Measurements from ENCODE around the gene LMO1.

- no peak for TF ChIP-seq CEBPB (IDR thresholded peaks at IDR 0.05; ENCODE audit: borderline replicate concordance, low read depth, low read length)
- no peak for TF ChIP-seq ISL2 (CRISPR knock-in tag; IDR thresholded peaks at IDR 0.05)
- no peak for TF ChIP-seq ZZZ3 (CRISPR knock-in tag; IDR thresholded peaks at IDR 0.05; ENCODE audit: borderline replicate concordance)
- TF ChIP-seq POLR2AphosphoS5 (IDR thresholded peaks at IDR 0.05; ENCODE audit: low read depth, low read length): no peak
- TF ChIP-seq HDAC6 (IDR thresholded peaks at IDR 0.05; ENCODE audit: low read depth, low read length): no peak
- TF ChIP-seq ZNF292 (CRISPR knock-in tag; IDR thresholded peaks at IDR 0.05; ENCODE audit: borderline replicate concordance, low read depth): no peak
- no peak for TF ChIP-seq ZBTB43 (CRISPR knock-in tag; conservative IDR thresholded peaks at IDR 0.05)
Measured at GRCh38 chr11:8263769-8264410, at the start of gene LMO1.

All from HepG2 (cell line).